Fibroblast of pulmonary artery (primary cell): ENCODE measurements around the gene CERS5.
A peak's percentile ranks its signal among the peaks of the same experiment; 100 is the strongest.

ENCODE experiments used
- DNase-seq: peaks from one replicate; pipeline ENCODE4 v3.0.0-alpha.2; 2010; ENCODE audit warnings: low read depth
- H3K4me3 ChIP-seq: replicated peaks from 2 replicates; pipeline ENCODE4 v1.5.1; 2011; ENCODE audit warnings: low read depth, mild to moderate bottlenecking, control low read depth, low read length, moderate library complexity
- CTCF ChIP-seq: IDR thresholded peaks from 2 replicates; pipeline ENCODE4 v1.5.1; 2011; ENCODE audit warnings: mild to moderate bottlenecking, control low read depth, low read length, inconsistent platforms; ENCODE audit errors: missing control alignments

CERS5 gene

GRCh38 chr12:50196537-50196936 lies 29.4 kb upstream of the CERS5 start:
- TF ChIP-seq CTCF, result no peak
- DNase-seq, result no peak
- H3K4me3 ChIP-seq, result no peak overlapping the region

GRCh38 chr12:50195832-50196231 lies 28.7 kb upstream of the CERS5 start:
- no peak for DNase-seq
- no peak overlapping the region for H3K4me3 ChIP-seq
- TF ChIP-seq CTCF, result no peak

- no peak overlapping the region for H3K4me3 ChIP-seq
- peak; percentile 67 for DNase-seq
- no peak for TF ChIP-seq CTCF
Measured at GRCh38 chr12:50192908-50193307, 25.7 kb upstream of the CERS5 start.

GRCh38 chr12:50192236-50192635 lies 25.1 kb upstream of the CERS5 start:
- DNase-seq, result no peak
- H3K4me3 ChIP-seq, result no peak overlapping the region
- TF ChIP-seq CTCF, result no peak

GRCh38 chr12:50190859-50191258 lies 23.7 kb upstream of the CERS5 start:
- DNase-seq, result no peak
- H3K4me3 ChIP-seq, result no peak overlapping the region
- TF ChIP-seq CTCF, result no peak

GRCh38 chr12:50188875-50189575 lies 21.9 kb upstream of the CERS5 start:
- no peak overlapping the region for H3K4me3 ChIP-seq
- TF ChIP-seq CTCF, result no peak
- DNase-seq, result no peak

- peak; percentile 61 for DNase-seq
- H3K4me3 ChIP-seq, result no peak overlapping the region
Measured at GRCh38 chr12:50188241-50188781, 21.1 kb upstream of the CERS5 start.

More at GRCh38 chr12:50188241-50188781, 21.1 kb upstream of the CERS5 start:
- no peak for TF ChIP-seq CTCF
